Neuronal stem cell (in vitro differentiated cells): ENCODE results near the gene TRIM63.

Source experiments
- DNase-seq: peaks from one replicate; pipeline ENCODE4 v3.0.0-alpha.2; 2013; ENCODE audit warnings: low spot score
- H2AFZ ChIP-seq: one replicate; pipeline ENCODE4 v1.6.1; 2013; ENCODE audit warnings: mild to moderate bottlenecking, low read length, inconsistent platforms
- H2AK5ac ChIP-seq: 2 replicates; pipeline ENCODE4 v1.6.1; 2013; ENCODE audit warnings: low read depth, mild to moderate bottlenecking, inconsistent platforms, low read length, moderate library complexity, mixed read lengths
- H2BK120ac ChIP-seq: 2 replicates; pipeline ENCODE4 v1.6.1; 2013; ENCODE audit warnings: low read depth, mild to moderate bottlenecking, inconsistent platforms, low read length, moderate library complexity, mixed read lengths
- H2BK12ac ChIP-seq: one replicate; pipeline ENCODE4 v1.6.1; 2013; ENCODE audit warnings: low read length, inconsistent platforms
- H2BK15ac ChIP-seq: 2 replicates; pipeline ENCODE4 v1.6.1; 2013; ENCODE audit warnings: mild to moderate bottlenecking, low read length, inconsistent platforms, mixed read lengths
- H2BK5ac ChIP-seq: one replicate; pipeline ENCODE4 v1.6.1; 2013; ENCODE audit warnings: inconsistent platforms, mild to moderate bottlenecking, low read length, moderate library complexity
- H3K14ac ChIP-seq: one replicate; pipeline ENCODE4 v1.6.1; 2013; ENCODE audit warnings: low read length, inconsistent platforms
- H3K18ac ChIP-seq: 2 replicates; pipeline ENCODE4 v1.6.1; 2013; ENCODE audit warnings: low read length, inconsistent platforms
- H3K23ac ChIP-seq: 2 replicates; pipeline ENCODE4 v1.6.1; 2013; ENCODE audit warnings: low read depth, mild to moderate bottlenecking, mixed read lengths, low read length, inconsistent platforms; ENCODE audit not compliant: poor library complexity
- H3K27ac ChIP-seq: replicated peaks from 3 replicates; pipeline ENCODE4 v1.5.1; 2013; ENCODE audit warnings: low read length, inconsistent platforms
- H3K27me3 ChIP-seq, 3 experiments: 2 replicates each; pipeline ENCODE4 v1.6.1; 2013; ENCODE audit warnings: low read length in 3 of 3, mild to moderate bottlenecking in 2 of 3, inconsistent platforms in 1 of 3, low read depth in 1 of 3, mixed read lengths in 1 of 3, moderate library complexity in 1 of 3; ENCODE audit not compliant: control insufficient read depth in 3 of 3, insufficient read depth in 3 of 3
- H3K36me3 ChIP-seq, 2 donors: replicated peaks in 1 of 2; 2 replicates each; pipeline ENCODE4 v1.6.1; 2013; ENCODE audit warnings: low read length in 2 of 2; ENCODE audit not compliant: control insufficient read depth in 2 of 2, insufficient read depth in 2 of 2
- H3K4ac ChIP-seq: 2 replicates; pipeline ENCODE4 v1.6.1; 2013; ENCODE audit warnings: inconsistent platforms, mild to moderate bottlenecking, low read length, moderate library complexity
- H3K4me1 ChIP-seq, 2 donors: 1 replicate in 1 of 2; 2 replicates in 1 of 2; pipeline ENCODE4 v1.6.1; 2013; ENCODE audit warnings: low read length in 2 of 2, low read depth in 1 of 2; ENCODE audit not compliant: control insufficient read depth in 2 of 2, insufficient read depth in 1 of 2
- H3K4me2 ChIP-seq: one replicate; pipeline ENCODE4 v1.6.1; 2013; ENCODE audit warnings: mild to moderate bottlenecking, low read length, inconsistent platforms; ENCODE audit not compliant: insufficient read depth, poor library complexity, severe bottlenecking
- H3K4me3 ChIP-seq, 2 donors: 2 replicates each; pipeline ENCODE4 v1.5.1; 2013; ENCODE audit warnings: low read length in 2 of 2, mild to moderate bottlenecking in 2 of 2, inconsistent platforms in 1 of 2, moderate library complexity in 1 of 2
- H3K79me1 ChIP-seq: one replicate; pipeline ENCODE4 v1.6.1; 2013; ENCODE audit warnings: low read depth, mild to moderate bottlenecking, inconsistent platforms, low read length, moderate library complexity
- H3K9ac ChIP-seq: one replicate; pipeline ENCODE4 v1.6.1; 2013; ENCODE audit warnings: mild to moderate bottlenecking, low read depth, low read length, inconsistent platforms; ENCODE audit not compliant: poor library complexity
- H3K9me3 ChIP-seq, 2 donors: replicated peaks in 1 of 2; 2 replicates each; pipeline versions ENCODE3 to v1.6.1; 2013; ENCODE audit warnings: low read length in 2 of 2, mild to moderate bottlenecking in 2 of 2, inconsistent platforms in 1 of 2, low read depth in 1 of 2, mixed read lengths in 1 of 2, moderate library complexity in 1 of 2; ENCODE audit not compliant: control insufficient read depth in 2 of 2, insufficient read depth in 1 of 2
- H4K8ac ChIP-seq: one replicate; pipeline ENCODE4 v1.6.1; 2013; ENCODE audit warnings: low read depth, mild to moderate bottlenecking, inconsistent platforms, low read length, moderate library complexity
- H4K91ac ChIP-seq: one replicate; pipeline ENCODE4 v1.6.1; 2013; ENCODE audit warnings: low read length, low read depth, mild to moderate bottlenecking, inconsistent platforms; ENCODE audit not compliant: poor library complexity
- WGBS, 2 donors: extraction: QIAGEN DNeasy Blood & Tissue Kit; methylation state at CpG; one replicate each; pipeline ENCODE4 v1.1.7; 2013; ENCODE audit warnings: missing lambda C conversion rate in 2 of 2, mixed read lengths in 1 of 2; ENCODE audit not compliant: insufficient read length in 2 of 2, insufficient replicate concordance in 1 of 2; ENCODE audit errors: extremely low coverage in 2 of 2; 5-methylcytosine and 5-hydroxymethylcytosine counted together

The TRIM63 gene

DNA sequence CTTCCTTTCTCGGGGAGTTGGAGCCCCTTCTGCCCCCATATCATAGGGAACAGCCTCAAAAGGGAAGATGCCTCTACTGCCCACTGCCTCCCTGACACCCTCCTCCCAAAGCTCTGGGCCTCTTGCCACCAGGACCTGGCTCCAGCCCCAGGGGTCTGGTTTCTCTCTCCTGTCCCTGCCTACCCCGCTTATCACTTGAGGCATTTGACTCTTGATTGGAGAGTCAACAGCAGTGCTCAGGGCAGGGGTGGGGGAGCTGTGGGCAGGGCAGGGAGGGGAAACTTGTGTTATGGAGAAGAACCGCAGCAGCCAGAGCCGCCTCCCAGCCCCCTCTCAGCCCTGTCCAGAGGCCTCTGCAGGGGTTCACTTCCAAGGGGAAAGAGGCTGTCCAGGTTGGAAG, 573 bp downstream of the TRIM63 start:
- no peak overlapping the region for H3K18ac ChIP-seq
- H3K79me1 ChIP-seq, result no peaks in the 10 kb centered on the region
- no peak overlapping the region for H4K8ac ChIP-seq
- H3K4me2 ChIP-seq, result no peak overlapping the region
- H4K91ac ChIP-seq, result no peak overlapping the region
- no peak overlapping the region for H2BK12ac ChIP-seq
- no CpG with 5 or more reads among the region's 4 CpGs for WGBS, 2 donors
- H3K23ac ChIP-seq, result peak overlapping the region; percentile 25
- H3K14ac ChIP-seq, result no peak overlapping the region
- no peak overlapping the region for H2AFZ ChIP-seq
- no peak overlapping the region for H3K4ac ChIP-seq
- H3K27me3 ChIP-seq, result peaks cover 0 to 50% (median 0%) of the 10 kb centered on the region in 3 experiments
- H3K36me3 ChIP-seq, result no peaks in the 10 kb centered on the region
- no peaks in the 10 kb centered on the region for H3K9me3 ChIP-seq
- DNase-seq, result no peak
- no peak overlapping the region for H3K9ac ChIP-seq
- no peak overlapping the region for H2BK5ac ChIP-seq
- H2AK5ac ChIP-seq, result no peak overlapping the region
- no peak overlapping the region for H2BK15ac ChIP-seq
- H2BK120ac ChIP-seq, result no peak overlapping the region
- no peak overlapping the region for H3K27ac ChIP-seq
- no peaks in the 10 kb centered on the region for H3K4me1 ChIP-seq
- no peak overlapping the region for H3K4me3 ChIP-seq

DNA sequence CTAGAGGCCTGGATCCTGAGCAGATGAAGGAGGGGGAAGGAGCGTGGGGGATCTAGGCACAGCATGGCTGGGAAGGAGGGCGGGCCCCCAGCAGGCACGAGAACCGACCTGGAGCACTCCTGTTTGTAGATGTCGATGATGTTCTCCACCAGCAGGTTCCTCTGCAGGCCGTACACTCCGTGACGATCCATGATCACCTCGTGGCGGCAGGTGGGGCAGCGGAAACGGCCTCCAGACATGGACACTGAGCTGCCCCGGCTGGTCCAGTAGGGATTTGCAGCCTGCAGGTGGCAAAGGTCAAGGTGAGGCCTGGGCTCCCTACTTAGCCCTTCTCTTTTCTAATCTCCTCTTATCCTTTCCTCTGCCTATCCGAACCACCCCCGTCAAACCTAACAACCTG, 1.3 kb downstream of the TRIM63 start:
- peaks cover 0 to 54% (median 0%) of the 10 kb centered on the region in 3 experiments for H3K27me3 ChIP-seq
- peak overlapping the region; percentile 16 for H3K23ac ChIP-seq
- no peak overlapping the region for H3K4ac ChIP-seq
- H3K27ac ChIP-seq, result no peak overlapping the region
- H2BK12ac ChIP-seq, result no peak overlapping the region
- no peaks in the 10 kb centered on the region for H3K79me1 ChIP-seq
- H3K36me3 ChIP-seq, result no peaks in the 10 kb centered on the region
- H3K14ac ChIP-seq, result no peak overlapping the region
- H2BK15ac ChIP-seq, result no peak overlapping the region
- no peak overlapping the region for H2BK120ac ChIP-seq
- H3K18ac ChIP-seq, result no peak overlapping the region
- WGBS, 2 donors, result no CpG with 5 or more reads among the region's 15 CpGs
- no peak for DNase-seq
- H3K9me3 ChIP-seq, result no peaks in the 10 kb centered on the region
- no peak overlapping the region for H4K8ac ChIP-seq
- H3K4me3 ChIP-seq, result no peak overlapping the region
- H2BK5ac ChIP-seq, result no peak overlapping the region
- no peak overlapping the region for H3K4me2 ChIP-seq
- peak overlapping the region; percentile 14 for H2AK5ac ChIP-seq
- no peaks in the 10 kb centered on the region for H3K4me1 ChIP-seq
- H2AFZ ChIP-seq, result no peak overlapping the region
- H3K9ac ChIP-seq, result peak overlapping the region; percentile 63
- no peak overlapping the region for H4K91ac ChIP-seq

DNA sequence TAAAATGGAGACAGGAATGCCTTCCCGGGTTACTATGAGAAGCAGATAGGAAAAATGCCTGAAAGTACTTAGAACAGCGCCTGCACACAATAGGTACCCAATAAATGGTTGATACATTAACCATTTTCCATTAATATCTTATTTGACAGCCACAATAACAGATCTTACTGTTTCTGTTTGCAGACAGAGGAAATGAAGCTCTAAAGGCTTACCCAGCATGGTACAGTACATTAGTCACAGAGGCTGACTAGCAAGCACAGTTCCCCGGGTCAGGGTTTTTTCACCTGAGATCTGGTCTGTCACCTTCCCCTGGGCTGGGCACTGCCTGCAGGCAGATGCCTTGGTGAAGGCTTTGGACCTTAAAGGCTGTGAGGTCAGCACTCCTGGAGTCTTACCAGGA, 2.9 kb downstream of the TRIM63 start:
- no peak overlapping the region for H3K23ac ChIP-seq
- no peaks in the 10 kb centered on the region for H3K79me1 ChIP-seq
- no peaks in the 10 kb centered on the region for H3K36me3 ChIP-seq
- no peak overlapping the region for H2BK120ac ChIP-seq
- H3K9me3 ChIP-seq, result no peaks in the 10 kb centered on the region
- DNase-seq, result no peak
- WGBS, 2 donors, result no CpG with 5 or more reads among the region's 3 CpGs
- no peak overlapping the region for H4K91ac ChIP-seq
- no peak overlapping the region for H4K8ac ChIP-seq
- no peak overlapping the region for H2AFZ ChIP-seq
- no peak overlapping the region for H2BK15ac ChIP-seq
- H3K27ac ChIP-seq, result no peak overlapping the region
- H3K4ac ChIP-seq, result no peak overlapping the region
- no peak overlapping the region for H2AK5ac ChIP-seq
- no peak overlapping the region for H2BK5ac ChIP-seq
- H3K18ac ChIP-seq, result no peak overlapping the region
- no peak overlapping the region for H3K4me2 ChIP-seq
- no peak overlapping the region for H2BK12ac ChIP-seq
- H3K14ac ChIP-seq, result no peak overlapping the region
- no peak overlapping the region for H3K4me3 ChIP-seq
- H3K9ac ChIP-seq, result no peak overlapping the region
- H3K27me3 ChIP-seq, result peaks cover 0 to 52% (median 0%) of the 10 kb centered on the region in 3 experiments
- H3K4me1 ChIP-seq, result peaks cover 0 to 3% of the 10 kb centered on the region in 2 donors

DNA sequence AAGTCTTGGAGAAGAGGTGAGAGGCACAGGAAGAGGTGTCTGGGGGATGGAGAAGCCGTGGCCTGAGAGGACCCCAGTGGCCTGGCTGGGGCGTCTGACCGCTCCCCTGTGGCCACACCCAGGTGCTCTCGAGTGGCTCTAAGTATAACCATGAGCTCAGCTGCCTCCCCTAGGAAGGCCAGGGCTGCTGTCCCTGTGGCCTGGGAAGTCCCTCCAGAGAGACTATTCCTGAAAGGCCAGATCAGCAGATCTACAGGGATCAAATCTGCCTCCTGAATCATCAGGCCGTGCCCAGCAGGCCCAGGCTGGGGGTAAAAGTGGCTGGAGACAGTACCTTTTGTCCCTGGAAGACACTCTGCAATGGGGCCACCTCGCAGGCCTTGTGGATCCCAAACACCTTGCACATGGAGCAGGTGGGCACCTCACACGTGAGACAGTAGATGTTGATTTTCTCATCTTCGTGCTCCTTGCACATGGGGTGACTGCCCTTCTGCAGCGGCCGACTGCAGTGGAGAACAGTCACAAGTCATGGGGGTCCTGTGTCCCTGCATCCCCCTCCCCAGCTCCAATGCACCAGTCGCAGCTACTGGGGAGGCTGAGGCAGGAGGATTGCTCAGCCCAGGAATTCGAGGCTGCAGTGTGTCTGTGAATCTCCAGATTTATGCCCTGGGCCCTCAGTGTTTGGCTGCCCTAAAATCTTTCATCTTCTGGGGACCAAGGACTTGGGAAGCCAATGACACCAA, 6.4 kb downstream of the TRIM63 start:
- no peaks in the 10 kb centered on the region for H3K36me3 ChIP-seq
- no peak overlapping the region for H3K4me2 ChIP-seq
- no peak overlapping the region for H3K27ac ChIP-seq
- H3K18ac ChIP-seq, result peak overlapping the region; percentile 18
- peak overlapping the region; percentile 14 for H3K23ac ChIP-seq
- no peak overlapping the region for H3K14ac ChIP-seq
- DNase-seq, result no peak
- H2AFZ ChIP-seq, result no peak overlapping the region
- no peak overlapping the region for H4K91ac ChIP-seq
- H3K9ac ChIP-seq, result no peak overlapping the region
- H3K27me3 ChIP-seq, result peaks cover 0 to 52% (median 0%) of the 10 kb centered on the region in 3 experiments
- H2AK5ac ChIP-seq, result no peak overlapping the region
- H3K9me3 ChIP-seq, result no peaks in the 10 kb centered on the region
- H3K4me3 ChIP-seq, result no peak overlapping the region
- no peak overlapping the region for H2BK5ac ChIP-seq
- H2BK15ac ChIP-seq, result peak overlapping the region; percentile 62
- no peak overlapping the region for H2BK12ac ChIP-seq
- no peak overlapping the region for H3K4ac ChIP-seq
- peak overlapping the region; percentile 37 for H2BK120ac ChIP-seq
- WGBS, 2 donors, result no CpG with 5 or more reads among the region's 12 CpGs
- no peak overlapping the region for H4K8ac ChIP-seq
- H3K4me1 ChIP-seq, result peaks cover 0 to 3% of the 10 kb centered on the region in 2 donors
- no peaks in the 10 kb centered on the region for H3K79me1 ChIP-seq
